Liver (tissue), 9 donors: ENCODE results near the gene CEND1. TPM values are rescaled to one million over a fixed set of nuclear protein-coding genes. Genes with fewer than 3 reads are reported as not detected.

Experiments used
- DNase-seq: peaks from one replicate; pipeline ENCODE4 v3.0.0-alpha.2; 2017; ENCODE audit warnings: low spot score
- H3K27ac ChIP-seq, 2 donors: one replicate each; pipeline ENCODE4 v1.7.0; 2013; ENCODE audit warnings: inconsistent platforms in 2 of 2, low read length in 2 of 2, control low read depth in 1 of 2, low read depth in 1 of 2, mild to moderate bottlenecking in 1 of 2
- H3K27me3 ChIP-seq, 4 donors: one replicate each; pipeline versions ENCODE4 v1.6.1 to v1.7.0; 2013; ENCODE audit warnings: low read length in 3 of 4, inconsistent platforms in 1 of 4, mild to moderate bottlenecking in 1 of 4, moderate library complexity in 1 of 4; ENCODE audit not compliant: control insufficient read depth in 4 of 4, insufficient read depth in 4 of 4
- H3K36me3 ChIP-seq, 4 donors: one replicate each; pipeline versions ENCODE4 v1.6.1 to v1.7.0; 2013; ENCODE audit warnings: low read length in 3 of 4, mild to moderate bottlenecking in 3 of 4, low read depth in 1 of 4, moderate library complexity in 1 of 4; ENCODE audit not compliant: control insufficient read depth in 4 of 4, insufficient read depth in 3 of 4
- H3K4me1 ChIP-seq, 4 donors: one replicate each; pipeline versions ENCODE4 v1.6.1 to v1.7.0; 2013; ENCODE audit warnings: low read length in 3 of 4, mild to moderate bottlenecking in 3 of 4, moderate library complexity in 1 of 4; ENCODE audit not compliant: control insufficient read depth in 4 of 4, insufficient read depth in 4 of 4
- H3K4me3 ChIP-seq, 3 donors: one replicate each; pipeline versions ENCODE4 v1.6.1 to v1.7.0; 2013; ENCODE audit warnings: low read length in 3 of 3, control low read depth in 1 of 3, low read depth in 1 of 3, mild to moderate bottlenecking in 1 of 3
- H3K9ac ChIP-seq, 2 donors: one replicate each; pipeline ENCODE4 v1.7.0; 2013; ENCODE audit warnings: low read length in 2 of 2, mild to moderate bottlenecking in 2 of 2, moderate library complexity in 2 of 2, control low read depth in 1 of 2, low read depth in 1 of 2
- H3K9me3 ChIP-seq, 4 donors: one replicate each; pipeline versions ENCODE4 v1.6.1 to v1.7.0; 2013; ENCODE audit warnings: low read length in 3 of 4; ENCODE audit not compliant: control insufficient read depth in 4 of 4
- EGR1 ChIP-seq, 2 donors: IDR thresholded peaks; 2 replicates each; pipeline ENCODE4 v1.6.1; 2016 to 2018; ENCODE audit warnings: antibody characterized with exemption in 2 of 2, low read depth in 2 of 2
- FOXA1 ChIP-seq: IDR thresholded peaks from 2 replicates; pipeline ENCODE4 v1.6.1; 2016; ENCODE audit warnings: antibody characterized with exemption
- FOXA2 ChIP-seq: IDR thresholded peaks from 2 replicates; pipeline ENCODE4 v1.6.1; 2016; ENCODE audit warnings: antibody characterized with exemption
- GABPA ChIP-seq, 2 donors: IDR thresholded peaks in 1 of 2; conservative IDR thresholded peaks in 1 of 2; 2 replicates each; pipeline ENCODE4 v1.6.1; 2016; ENCODE audit warnings: antibody characterized with exemption in 2 of 2, mild to moderate bottlenecking in 1 of 2, moderate library complexity in 1 of 2
- HNF4A ChIP-seq, 2 donors: conservative IDR thresholded peaks; 2 replicates each; pipeline ENCODE4 v1.6.1; 2016; ENCODE audit warnings: antibody characterized with exemption in 2 of 2, mild to moderate bottlenecking in 2 of 2
- HNF4G ChIP-seq: IDR thresholded peaks from 2 replicates; pipeline ENCODE4 v1.6.1; 2016; ENCODE audit warnings: antibody characterized with exemption
- JUND ChIP-seq, 2 donors: IDR thresholded peaks; 2 replicates each; pipeline ENCODE4 v1.6.1; 2016; ENCODE audit warnings: antibody characterized with exemption in 2 of 2
- NR2F2 ChIP-seq: IDR thresholded peaks from 2 replicates; pipeline ENCODE4 v1.6.1; 2016; ENCODE audit warnings: antibody characterized with exemption
- RAD21 ChIP-seq, 2 donors: IDR thresholded peaks; 2 replicates each; pipeline ENCODE4 v1.6.1; 2016; ENCODE audit warnings: antibody characterized with exemption in 2 of 2, mild to moderate bottlenecking in 2 of 2
- RXRA ChIP-seq, 2 donors: IDR thresholded peaks; 2 replicates each; pipeline ENCODE4 v1.6.1; 2017 to 2018; ENCODE audit warnings: antibody characterized with exemption in 2 of 2, mild to moderate bottlenecking in 1 of 2
- SP1 ChIP-seq: IDR thresholded peaks from 2 replicates; pipeline ENCODE4 v1.6.1; 2018; ENCODE audit warnings: antibody characterized with exemption, mild to moderate bottlenecking
- TAF1 ChIP-seq: conservative IDR thresholded peaks from 2 replicates; pipeline ENCODE4 v1.6.1; 2016; ENCODE audit warnings: antibody characterized with exemption, mild to moderate bottlenecking
- YY1 ChIP-seq: IDR thresholded peaks from 2 replicates; pipeline ENCODE4 v1.6.1; 2016; ENCODE audit warnings: antibody characterized with exemption, mild to moderate bottlenecking
- WGBS: extraction: QIAGEN DNeasy Blood & Tissue Kit; methylation state at CpG from one replicate; pipeline ENCODE4 v1.1.7; 2013; 5-methylcytosine and 5-hydroxymethylcytosine counted together
- polyA plus RNA-seq, 2 donors: library from polyadenylated mRNA; stranded (reverse) in 1 of 2; unstranded in 1 of 2; fragments of 200-250 nt in 1 of 2; fragments of >200 nt in 1 of 2; fragmentation: Nextera tagmentation in 1 of 2; extraction: Ambion mirVana in 1 of 2; gene quantifications; one replicate each; pipeline versions ENCODE4 v1.2.1 to v1.2.3, GENCODE V29; 2013 to 2015
- total RNA-seq, 2 donors: library from RNA; depleted of rRNA; stranded (reverse); fragments of >200 nt; gene quantifications; one replicate each; pipeline ENCODE4 v1.2.3, GENCODE V29; 2014
- TF ChIP-seq, protein P1 (sequence below): IDR thresholded peaks from 2 replicates; pipeline ENCODE4 v1.6.1; 2016; ENCODE audit warnings: antibody characterized with exemption, mild to moderate bottlenecking
- TF ChIP-seq, protein P2 (sequence below): IDR thresholded peaks from 2 replicates; pipeline ENCODE4 v1.6.1; 2016; ENCODE audit warnings: antibody characterized with exemption
- TF ChIP-seq, protein P3 (sequence below): IDR thresholded peaks from 2 replicates; pipeline ENCODE4 v1.6.1; 2016; ENCODE audit warnings: antibody characterized with exemption
- TF ChIP-seq, protein P4 (sequence below): IDR thresholded peaks from 2 replicates; pipeline ENCODE4 v1.6.1; 2016; ENCODE audit warnings: antibody characterized with exemption
- TF ChIP-seq, protein P5 (sequence below): fragments of 150-350 bp; IDR thresholded peaks from 2 replicates; pipeline ENCODE4 v1.5.1; 2017; ENCODE audit warnings: improper control_type of control experiment, low read depth, low read length; ENCODE audit not compliant: missing input control
- donor health status: healthy.
- donor health status: healthy.
- donor health status: healthy.
- donor health status: healthy.
- donor health status: healthy.

CEND1 gene
- total and polyA plus RNA-seq, 4 donors, result not detected

DNA sequence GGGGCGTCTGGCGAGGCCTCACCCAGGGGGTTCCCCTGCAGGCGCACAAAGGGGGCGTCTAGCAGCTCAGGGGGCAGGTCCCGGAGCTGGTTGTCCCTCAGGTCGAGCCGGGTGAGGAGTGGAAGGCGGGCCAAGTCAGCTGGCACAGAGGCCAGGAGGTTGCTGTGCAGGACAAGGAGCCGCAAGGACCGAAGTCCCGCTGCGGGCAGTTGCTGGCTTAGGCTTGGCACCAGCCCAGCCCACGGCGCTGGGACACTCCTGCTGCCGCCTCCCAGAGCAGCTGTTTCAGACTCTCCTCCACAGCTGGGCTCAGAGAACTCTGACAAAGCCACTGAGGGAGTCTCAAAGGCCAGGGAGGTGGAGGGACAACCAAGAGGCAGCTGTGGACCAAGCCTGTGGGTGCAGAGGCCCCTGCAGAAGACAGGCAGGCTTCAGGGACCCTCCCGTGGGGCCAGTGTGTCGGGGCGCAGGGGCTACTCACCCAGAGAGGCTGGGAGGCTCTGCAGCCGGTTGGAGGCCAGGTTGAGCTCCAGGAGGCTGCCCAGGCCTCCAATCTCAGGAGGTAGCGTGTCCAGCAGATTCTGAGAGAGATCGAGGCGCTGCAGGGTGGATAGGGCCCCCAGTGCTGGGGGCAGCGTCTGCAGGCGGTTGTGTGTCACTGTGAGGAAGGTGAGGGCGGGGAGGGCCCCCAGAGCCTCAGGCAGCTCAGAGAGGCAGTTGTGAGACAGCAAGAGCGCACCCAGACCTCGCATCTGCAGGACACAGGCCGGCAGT lies 13.0 kb upstream of the CEND1 start:
- no peaks in the 10 kb centered on the region for H3K27me3 ChIP-seq
- H3K9me3 ChIP-seq, result no peaks in the 10 kb centered on the region
- no peak overlapping the region for H3K27ac ChIP-seq
- TF ChIP-seq TAF1 (no peak), EGR1 (IDR thresholded peaks at IDR 0.05; ENCODE audit: low read depth in 2 of 2) (no peak), RAD21 (IDR thresholded peaks at IDR 0.05) (no peak), FOXA2 (no peak), GABPA (IDR thresholded peaks at IDR 0.05 in 1 of 2, conservative IDR thresholded peaks at IDR 0.05 in 1 of 2) (no peak), JUND (IDR thresholded peaks at IDR 0.05) (no peak), HNF4A (conservative IDR thresholded peaks at IDR 0.05) (no peak), HNF4G (no peak), NR2F2 (no peak), YY1 (no peak), FOXA1 (no peak), RXRA (IDR thresholded peaks at IDR 0.05) (no peak), SP1 (no peak)
- TF ChIP-seq, protein P1, sequence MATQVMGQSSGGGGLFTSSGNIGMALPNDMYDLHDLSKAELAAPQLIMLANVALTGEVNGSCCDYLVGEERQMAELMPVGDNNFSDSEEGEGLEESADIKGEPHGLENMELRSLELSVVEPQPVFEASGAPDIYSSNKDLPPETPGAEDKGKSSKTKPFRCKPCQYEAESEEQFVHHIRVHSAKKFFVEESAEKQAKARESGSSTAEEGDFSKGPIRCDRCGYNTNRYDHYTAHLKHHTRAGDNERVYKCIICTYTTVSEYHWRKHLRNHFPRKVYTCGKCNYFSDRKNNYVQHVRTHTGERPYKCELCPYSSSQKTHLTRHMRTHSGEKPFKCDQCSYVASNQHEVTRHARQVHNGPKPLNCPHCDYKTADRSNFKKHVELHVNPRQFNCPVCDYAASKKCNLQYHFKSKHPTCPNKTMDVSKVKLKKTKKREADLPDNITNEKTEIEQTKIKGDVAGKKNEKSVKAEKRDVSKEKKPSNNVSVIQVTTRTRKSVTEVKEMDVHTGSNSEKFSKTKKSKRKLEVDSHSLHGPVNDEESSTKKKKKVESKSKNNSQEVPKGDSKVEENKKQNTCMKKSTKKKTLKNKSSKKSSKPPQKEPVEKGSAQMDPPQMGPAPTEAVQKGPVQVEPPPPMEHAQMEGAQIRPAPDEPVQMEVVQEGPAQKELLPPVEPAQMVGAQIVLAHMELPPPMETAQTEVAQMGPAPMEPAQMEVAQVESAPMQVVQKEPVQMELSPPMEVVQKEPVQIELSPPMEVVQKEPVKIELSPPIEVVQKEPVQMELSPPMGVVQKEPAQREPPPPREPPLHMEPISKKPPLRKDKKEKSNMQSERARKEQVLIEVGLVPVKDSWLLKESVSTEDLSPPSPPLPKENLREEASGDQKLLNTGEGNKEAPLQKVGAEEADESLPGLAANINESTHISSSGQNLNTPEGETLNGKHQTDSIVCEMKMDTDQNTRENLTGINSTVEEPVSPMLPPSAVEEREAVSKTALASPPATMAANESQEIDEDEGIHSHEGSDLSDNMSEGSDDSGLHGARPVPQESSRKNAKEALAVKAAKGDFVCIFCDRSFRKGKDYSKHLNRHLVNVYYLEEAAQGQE, result no peak
- TF ChIP-seq, protein P2, sequence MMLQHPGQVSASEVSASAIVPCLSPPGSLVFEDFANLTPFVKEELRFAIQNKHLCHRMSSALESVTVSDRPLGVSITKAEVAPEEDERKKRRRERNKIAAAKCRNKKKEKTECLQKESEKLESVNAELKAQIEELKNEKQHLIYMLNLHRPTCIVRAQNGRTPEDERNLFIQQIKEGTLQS, result no peak
- TF ChIP-seq, protein P3, sequence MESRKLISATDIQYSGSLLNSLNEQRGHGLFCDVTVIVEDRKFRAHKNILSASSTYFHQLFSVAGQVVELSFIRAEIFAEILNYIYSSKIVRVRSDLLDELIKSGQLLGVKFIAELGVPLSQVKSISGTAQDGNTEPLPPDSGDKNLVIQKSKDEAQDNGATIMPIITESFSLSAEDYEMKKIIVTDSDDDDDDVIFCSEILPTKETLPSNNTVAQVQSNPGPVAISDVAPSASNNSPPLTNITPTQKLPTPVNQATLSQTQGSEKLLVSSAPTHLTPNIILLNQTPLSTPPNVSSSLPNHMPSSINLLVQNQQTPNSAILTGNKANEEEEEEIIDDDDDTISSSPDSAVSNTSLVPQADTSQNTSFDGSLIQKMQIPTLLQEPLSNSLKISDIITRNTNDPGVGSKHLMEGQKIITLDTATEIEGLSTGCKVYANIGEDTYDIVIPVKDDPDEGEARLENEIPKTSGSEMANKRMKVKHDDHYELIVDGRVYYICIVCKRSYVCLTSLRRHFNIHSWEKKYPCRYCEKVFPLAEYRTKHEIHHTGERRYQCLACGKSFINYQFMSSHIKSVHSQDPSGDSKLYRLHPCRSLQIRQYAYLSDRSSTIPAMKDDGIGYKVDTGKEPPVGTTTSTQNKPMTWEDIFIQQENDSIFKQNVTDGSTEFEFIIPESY, result no peak
- TF ChIP-seq, protein P4, sequence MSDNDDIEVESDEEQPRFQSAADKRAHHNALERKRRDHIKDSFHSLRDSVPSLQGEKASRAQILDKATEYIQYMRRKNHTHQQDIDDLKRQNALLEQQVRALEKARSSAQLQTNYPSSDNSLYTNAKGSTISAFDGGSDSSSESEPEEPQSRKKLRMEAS, result no peak
- TF ChIP-seq, protein P5, sequence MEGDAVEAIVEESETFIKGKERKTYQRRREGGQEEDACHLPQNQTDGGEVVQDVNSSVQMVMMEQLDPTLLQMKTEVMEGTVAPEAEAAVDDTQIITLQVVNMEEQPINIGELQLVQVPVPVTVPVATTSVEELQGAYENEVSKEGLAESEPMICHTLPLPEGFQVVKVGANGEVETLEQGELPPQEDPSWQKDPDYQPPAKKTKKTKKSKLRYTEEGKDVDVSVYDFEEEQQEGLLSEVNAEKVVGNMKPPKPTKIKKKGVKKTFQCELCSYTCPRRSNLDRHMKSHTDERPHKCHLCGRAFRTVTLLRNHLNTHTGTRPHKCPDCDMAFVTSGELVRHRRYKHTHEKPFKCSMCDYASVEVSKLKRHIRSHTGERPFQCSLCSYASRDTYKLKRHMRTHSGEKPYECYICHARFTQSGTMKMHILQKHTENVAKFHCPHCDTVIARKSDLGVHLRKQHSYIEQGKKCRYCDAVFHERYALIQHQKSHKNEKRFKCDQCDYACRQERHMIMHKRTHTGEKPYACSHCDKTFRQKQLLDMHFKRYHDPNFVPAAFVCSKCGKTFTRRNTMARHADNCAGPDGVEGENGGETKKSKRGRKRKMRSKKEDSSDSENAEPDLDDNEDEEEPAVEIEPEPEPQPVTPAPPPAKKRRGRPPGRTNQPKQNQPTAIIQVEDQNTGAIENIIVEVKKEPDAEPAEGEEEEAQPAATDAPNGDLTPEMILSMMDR, result no peak
- no peak overlapping the region for H3K4me3 ChIP-seq
- no peak overlapping the region for H3K9ac ChIP-seq
- 92% methylated on average over 28 of the region's 28 CpGs for WGBS
- peaks cover 0 to 5% (median 1%) of the 10 kb centered on the region in 4 donors for H3K36me3 ChIP-seq
- H3K4me1 ChIP-seq, result peaks cover 7 to 19% (median 16%) of the 10 kb centered on the region in 4 donors
- DNase-seq, result no peak
